Inflammatory macrophage (primary cell): ENCODE measurements around the gene TSPAN32.

Source experiments
- DNase-seq, 2 donors: peaks; one replicate each; pipeline ENCODE4 v3.0.0-alpha.2; 2020 to 2022
- total RNA-seq, 18 experiments: gene quantifications; one replicate each; lab custom pipeline; 2026; ENCODE audit warnings: mixed read lengths in 6 of 18, inconsistent platforms in 2 of 18; lab: John Stamatoyannopoulos, UW

Gene TSPAN32
- 6.4 to 49.6 (median 28.6) reads per million in 18 experiments for total RNA-seq

GRCh38 chr11:2301631-2302305 lies at the start of gene TSPAN32, which contains the start of gene C11orf21:
Gene TSPAN32, plus strand, starts transcription at chr11:2302013. Its CDS starts 137 bp downstream, at chr11:2302150.
Gene C11orf21, minus strand, starts transcription at chr11:2301918. Its CDS starts 110 bp downstream, at chr11:2301808.
- DNase-seq, result peak; percentile 92 to 93

GRCh38 chr11:2252018-2252417 lies 49.8 kb upstream of the TSPAN32 start:
- DNase-seq, result no peak

GRCh38 chr11:2256293-2256913 lies 45.4 kb upstream of the TSPAN32 start:
- DNase-seq, result no peak

- no peak for DNase-seq
Observed at GRCh38 chr11:2256951-2257700, 44.7 kb upstream of the TSPAN32 start.

GRCh38 chr11:2258501-2259465 lies 43.0 kb upstream of the TSPAN32 start:
- DNase-seq, result no peak

- DNase-seq, result no peak
Observed at GRCh38 chr11:2259466-2259830, 42.4 kb upstream of the TSPAN32 start.

GRCh38 chr11:2259897-2260451 lies 41.8 kb upstream of the TSPAN32 start:
- DNase-seq, result no peak

GRCh38 chr11:2260491-2261364 lies 41.1 kb upstream of the TSPAN32 start:
- DNase-seq, result no peak

GRCh38 chr11:2261436-2262230 lies 40.2 kb upstream of the TSPAN32 start:
- DNase-seq, result no peak

- no peak for DNase-seq
Observed at GRCh38 chr11:2262301-2263070, 39.3 kb upstream of the TSPAN32 start.

GRCh38 chr11:2263071-2263565 lies 38.7 kb upstream of the TSPAN32 start:
- no peak for DNase-seq

GRCh38 chr11:2263724-2264360 lies 38.0 kb upstream of the TSPAN32 start:
- DNase-seq, result no peak

- DNase-seq, result no peak
Observed at GRCh38 chr11:2264366-2265053, 37.3 kb upstream of the TSPAN32 start.

GRCh38 chr11:2265396-2265795 lies 36.4 kb upstream of the TSPAN32 start:
- peak; percentile 78 to 86 for DNase-seq

GRCh38 chr11:2265854-2266585 lies 35.8 kb upstream of the TSPAN32 start:
- DNase-seq, result no peak

- DNase-seq, result no peak
Observed at GRCh38 chr11:2266586-2267305, 35.1 kb upstream of the TSPAN32 start.
